HL-60 (cell line): ENCODE results near the gene BRD3.

Source experiments
- GABPA ChIP-seq: IDR thresholded peaks from 2 replicates; pipeline ENCODE4 v1.6.1; 2012; ENCODE audit warnings: low read depth
- POLR2AphosphoS5 ChIP-seq: IDR thresholded peaks from 2 replicates; pipeline ENCODE4 v1.6.1; 2012; ENCODE audit warnings: low read depth
- SPI1 ChIP-seq: IDR thresholded peaks from 2 replicates; pipeline ENCODE4 v1.6.1; 2012; ENCODE audit warnings: low read depth, mild to moderate bottlenecking, borderline replicate concordance
- TF ChIP-seq, protein P1 (sequence below): IDR thresholded peaks from one replicate; pipeline ENCODE4 v1.5.1; 2011; ENCODE audit warnings: low read length, control low read depth, inconsistent platforms; ENCODE audit not compliant: insufficient read depth

DNA sequence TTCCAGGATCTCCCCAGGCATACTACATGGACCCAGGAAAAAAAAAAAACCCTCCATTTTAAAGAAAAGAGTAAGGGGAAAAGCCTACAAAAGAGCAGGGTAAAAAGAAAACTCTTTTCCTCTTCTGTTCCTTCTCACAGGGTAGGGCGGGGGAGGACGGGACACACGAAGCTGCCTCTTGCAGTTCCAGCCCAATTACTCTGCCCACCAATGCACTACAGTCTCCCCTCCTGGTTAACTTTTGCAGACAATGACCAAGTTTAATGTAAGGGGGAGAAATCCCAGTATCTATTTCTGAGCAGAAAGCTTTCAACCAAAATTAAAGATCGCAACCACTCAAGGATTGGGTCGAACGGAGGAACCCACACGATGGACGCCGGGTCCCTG, 1.3 kb downstream of the BRD3 start:
- TF ChIP-seq, protein P1, sequence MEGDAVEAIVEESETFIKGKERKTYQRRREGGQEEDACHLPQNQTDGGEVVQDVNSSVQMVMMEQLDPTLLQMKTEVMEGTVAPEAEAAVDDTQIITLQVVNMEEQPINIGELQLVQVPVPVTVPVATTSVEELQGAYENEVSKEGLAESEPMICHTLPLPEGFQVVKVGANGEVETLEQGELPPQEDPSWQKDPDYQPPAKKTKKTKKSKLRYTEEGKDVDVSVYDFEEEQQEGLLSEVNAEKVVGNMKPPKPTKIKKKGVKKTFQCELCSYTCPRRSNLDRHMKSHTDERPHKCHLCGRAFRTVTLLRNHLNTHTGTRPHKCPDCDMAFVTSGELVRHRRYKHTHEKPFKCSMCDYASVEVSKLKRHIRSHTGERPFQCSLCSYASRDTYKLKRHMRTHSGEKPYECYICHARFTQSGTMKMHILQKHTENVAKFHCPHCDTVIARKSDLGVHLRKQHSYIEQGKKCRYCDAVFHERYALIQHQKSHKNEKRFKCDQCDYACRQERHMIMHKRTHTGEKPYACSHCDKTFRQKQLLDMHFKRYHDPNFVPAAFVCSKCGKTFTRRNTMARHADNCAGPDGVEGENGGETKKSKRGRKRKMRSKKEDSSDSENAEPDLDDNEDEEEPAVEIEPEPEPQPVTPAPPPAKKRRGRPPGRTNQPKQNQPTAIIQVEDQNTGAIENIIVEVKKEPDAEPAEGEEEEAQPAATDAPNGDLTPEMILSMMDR = no peak
- TF ChIP-seq SPI1 (no peak), GABPA (no peak), POLR2AphosphoS5 (no peak)
